Inflammatory macrophage (primary cell): Measurements from ENCODE around the gene IGFBP6.
A peak's percentile ranks its signal among the peaks of the same experiment; 100 is the strongest.

Experiments used
- DNase-seq, 2 donors: peaks; one replicate each; pipeline ENCODE4 v3.0.0-alpha.2; 2020 to 2022
- total RNA-seq, 18 experiments: gene quantifications; one replicate each; lab custom pipeline; 2026; ENCODE audit warnings: mixed read lengths in 6 of 18, inconsistent platforms in 2 of 18; lab: John Stamatoyannopoulos, UW

Gene IGFBP6
- total RNA-seq = 0.34 to 4.0 (median 1.0) reads per million in 18 experiments

GRCh38 chr12:53097564-53098353, at the start of gene IGFBP6:
IGFBP6 (plus strand) TSS chr12:53097667; CDS start chr12:53097718, 51 bp downstream.
- DNase-seq = peak; percentile 8 to 55

- no peak for DNase-seq
These were observed 49.3 kb upstream of the IGFBP6 start for GRCh38 chr12:53048033-53048779.

- no peak for DNase-seq
These were observed 48.6 kb upstream of the IGFBP6 start for GRCh38 chr12:53048780-53049401.

- DNase-seq = no peak
These were observed 47.7 kb upstream of the IGFBP6 start, which contains the start of gene TNS2 for GRCh38 chr12:53049571-53050318. TNS2 (plus strand) TSS chr12:53050065; CDS start chr12:53050186, 121 bp downstream.

GRCh38 chr12:53050426-53051057, 46.9 kb upstream of the IGFBP6 start:
- DNase-seq = no peak

- peak; percentile 64 to 86 for DNase-seq
These were observed 46.2 kb upstream of the IGFBP6 start for GRCh38 chr12:53051058-53051880.

GRCh38 chr12:53051881-53052412, 45.5 kb upstream of the IGFBP6 start:
- no peak for DNase-seq

GRCh38 chr12:53052419-53053217, 44.8 kb upstream of the IGFBP6 start:
- no peak for DNase-seq

GRCh38 chr12:53053218-53054111, 44.0 kb upstream of the IGFBP6 start:
- DNase-seq = peak in 1 of 2 donors; percentile 23

GRCh38 chr12:53054112-53054878, 43.2 kb upstream of the IGFBP6 start:
- peak; percentile 85 to 89 for DNase-seq

GRCh38 chr12:53055471-53056266, 41.8 kb upstream of the IGFBP6 start:
- no peak for DNase-seq

- DNase-seq = no peak
These were observed 41.2 kb upstream of the IGFBP6 start for GRCh38 chr12:53056296-53056695.

GRCh38 chr12:53056901-53057300, 40.6 kb upstream of the IGFBP6 start:
- DNase-seq = no peak

- DNase-seq = no peak
These were observed 39.5 kb upstream of the IGFBP6 start for GRCh38 chr12:53057816-53058500.

GRCh38 chr12:53058674-53059433, 38.6 kb upstream of the IGFBP6 start:
- DNase-seq = no peak
